Psoas muscle (tissue), 8 donors: ENCODE results near the gene HIBADH. TPM values are rescaled to one million over a fixed set of nuclear protein-coding genes. Genes with fewer than 3 reads are reported as not detected.
A peak's percentile ranks its signal among the peaks of the same experiment; 100 is the strongest.

ENCODE experiments used
- ATAC-seq, 4 donors: fragments of 200-7000 bp; cut with Tn5 transposase; one replicate each; pipeline ENCODE4 v1.9.1; 2020; ENCODE audit warnings: moderate library complexity in 3 of 4, mild to moderate bottlenecking in 2 of 4
- DNase-seq, 2 donors: peaks; one replicate each; pipeline ENCODE4 v3.0.0-alpha.2; 2020
- H3K27ac ChIP-seq: fragments of 200-600 bp; one replicate; pipeline ENCODE4 v1.8.0; 2022
- H3K27me3 ChIP-seq, 3 donors: fragments of 200-600 bp in 1 of 3; one replicate each; pipeline versions ENCODE4 v1.6.1 to v1.8.0; 2013 to 2022; ENCODE audit warnings: low read length in 2 of 3, mild to moderate bottlenecking in 2 of 3, moderate library complexity in 1 of 3; ENCODE audit not compliant: insufficient read depth in 3 of 3
- H3K36me3 ChIP-seq, 2 donors: fragments of 200-600 bp in 1 of 2; one replicate each; pipeline versions ENCODE4 v1.6.1 to v1.8.0; 2013 to 2022; ENCODE audit warnings: low read depth in 1 of 2, mild to moderate bottlenecking in 1 of 2, moderate library complexity in 1 of 2; ENCODE audit not compliant: insufficient read depth in 1 of 2
- H3K4me1 ChIP-seq: fragments of 200-600 bp; one replicate; pipeline ENCODE4 v1.8.0; 2022
- H3K4me3 ChIP-seq: fragments of 200-600 bp; one replicate; pipeline ENCODE4 v1.8.0; 2022; ENCODE audit warnings: mild to moderate bottlenecking
- H3K9me3 ChIP-seq: fragments of 200-600 bp; one replicate; pipeline ENCODE4 v1.8.0; 2022
- WGBS, 3 donors: extraction: QIAGEN DNeasy Blood & Tissue Kit; methylation state at CpG; one replicate each; pipeline versions ENCODE4 v1.1.6 to v1.1.7; 2013; 5-methylcytosine and 5-hydroxymethylcytosine counted together
- intact Hi-C, 2 donors: fragments of 100-400 bp; cut with DNase I; formaldehyde crosslinking; loops; one replicate each; pipeline versions ENCODE4 v1.11.0 to v1.14.2; 2022
- polyA plus RNA-seq, 3 donors: library from polyadenylated mRNA; stranded (reverse); fragments of 200-250 nt; gene quantifications; one replicate each; pipeline ENCODE4 v1.2.3, GENCODE V29; 2013
- total RNA-seq, 4 donors: library from RNA; stranded (reverse); fragmentation: NEBNext Ultra II Directional in 2 of 4; extraction: Animal tissue kit (Norgen Biotek cat#: 25700) in 2 of 4; gene quantifications; one replicate each; pipeline versions ENCODE4 v1.2.1 to v1.2.4, GENCODE V29; 2021 to 2023
- TF ChIP-seq, protein P1 (sequence below): fragments of 200-600 bp; IDR thresholded peaks from one replicate; pipeline ENCODE4 v1.8.0; 2022; ENCODE audit warnings: antibody characterized with exemption
- donor health status: healthy with polysubstance abuse.
- donor health status: DM: no; HTN: no; CAD: no; lungs with moderate emphysema.
- donor health status: Bipolar disorder and iron deficiency.
- donor health status: healthy.
- donor health status: DM: yes; HTN: yes; CAD: no.
- donor health status: DM: no; HTN: no; CAD: no.
- donor health status: DM: no; HTN: no; CAD: no.
- donor health status: DM: yes; HTN: yes; CAD: no.

Gene HIBADH
- total and polyA plus RNA-seq, 7 donors = 25.2 to 67.7 (median 44.5) TPM

DNA sequence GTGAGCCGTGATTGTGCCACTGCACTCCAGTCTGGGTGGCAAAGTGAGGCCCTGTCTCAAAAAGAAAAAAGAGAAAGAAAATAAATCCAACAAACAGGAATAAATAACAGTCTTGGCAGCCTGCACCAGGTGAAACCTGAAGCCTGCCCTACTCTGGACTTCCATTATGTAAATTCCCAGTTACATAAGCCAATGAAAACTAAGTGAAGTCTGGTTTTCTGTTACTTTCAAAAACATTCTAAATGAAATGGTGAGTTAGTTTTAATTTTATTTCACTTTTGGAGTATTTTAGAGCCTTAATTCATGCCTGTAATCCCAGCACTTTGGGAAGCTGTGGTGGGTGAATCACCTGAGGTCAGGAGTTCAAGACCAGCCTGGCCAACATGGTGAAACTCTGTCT, 22.5 kb upstream of the HIBADH start:
- intact Hi-C loops = loop anchor here in 1 of 2 donors (10.0 kb wide), 2 partner anchors 240 to 340 kb away; no protein-coding TSS in a partner anchor
- no peak for DNase-seq
- WGBS, 3 donors = 86 to 100% (median 90%) methylated on average over 1 of the region's 1 CpG
- H3K4me3 ChIP-seq = no peak overlapping the region
- H3K36me3 ChIP-seq = no peaks in the 10 kb centered on the region
- TF ChIP-seq, protein P1, sequence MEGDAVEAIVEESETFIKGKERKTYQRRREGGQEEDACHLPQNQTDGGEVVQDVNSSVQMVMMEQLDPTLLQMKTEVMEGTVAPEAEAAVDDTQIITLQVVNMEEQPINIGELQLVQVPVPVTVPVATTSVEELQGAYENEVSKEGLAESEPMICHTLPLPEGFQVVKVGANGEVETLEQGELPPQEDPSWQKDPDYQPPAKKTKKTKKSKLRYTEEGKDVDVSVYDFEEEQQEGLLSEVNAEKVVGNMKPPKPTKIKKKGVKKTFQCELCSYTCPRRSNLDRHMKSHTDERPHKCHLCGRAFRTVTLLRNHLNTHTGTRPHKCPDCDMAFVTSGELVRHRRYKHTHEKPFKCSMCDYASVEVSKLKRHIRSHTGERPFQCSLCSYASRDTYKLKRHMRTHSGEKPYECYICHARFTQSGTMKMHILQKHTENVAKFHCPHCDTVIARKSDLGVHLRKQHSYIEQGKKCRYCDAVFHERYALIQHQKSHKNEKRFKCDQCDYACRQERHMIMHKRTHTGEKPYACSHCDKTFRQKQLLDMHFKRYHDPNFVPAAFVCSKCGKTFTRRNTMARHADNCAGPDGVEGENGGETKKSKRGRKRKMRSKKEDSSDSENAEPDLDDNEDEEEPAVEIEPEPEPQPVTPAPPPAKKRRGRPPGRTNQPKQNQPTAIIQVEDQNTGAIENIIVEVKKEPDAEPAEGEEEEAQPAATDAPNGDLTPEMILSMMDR = no peak
- H3K4me1 ChIP-seq = peaks cover 4% of the 10 kb centered on the region
- no peak for ATAC-seq
- no peaks in the 10 kb centered on the region for H3K27me3 ChIP-seq
- no peaks in the 10 kb centered on the region for H3K9me3 ChIP-seq
- no peak overlapping the region for H3K27ac ChIP-seq

DNA sequence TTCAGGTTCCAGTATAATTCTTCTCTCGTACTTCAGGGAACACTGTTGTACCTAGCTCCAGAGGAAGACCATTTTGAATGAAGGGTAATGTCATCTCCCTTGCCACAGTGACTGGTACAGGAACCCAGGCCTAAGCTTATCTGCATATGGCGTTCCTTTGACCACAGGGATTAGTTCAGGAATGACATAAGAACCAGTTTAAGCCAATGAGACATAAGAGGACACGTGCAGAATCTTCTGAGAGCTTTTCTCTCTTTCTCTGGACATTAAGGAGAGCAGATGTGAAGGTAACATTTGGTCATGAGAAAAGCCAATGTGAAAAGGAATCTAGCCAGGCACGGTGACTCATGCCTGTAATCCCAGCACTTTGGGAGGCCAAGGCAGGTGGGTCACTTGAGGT, 21.8 kb upstream of the HIBADH start:
- TF ChIP-seq, protein P1 = no peak
- no peak for DNase-seq
- H3K36me3 ChIP-seq = no peaks in the 10 kb centered on the region
- H3K27ac ChIP-seq = no peak overlapping the region
- peaks cover 4% of the 10 kb centered on the region for H3K4me1 ChIP-seq
- ATAC-seq = no peak
- H3K27me3 ChIP-seq = no peaks in the 10 kb centered on the region
- intact Hi-C loops = loop anchor here in 1 of 2 donors (10.0 kb wide), 2 partner anchors 240 to 340 kb away; no protein-coding TSS in a partner anchor
- H3K4me3 ChIP-seq = no peak overlapping the region
- no peaks in the 10 kb centered on the region for H3K9me3 ChIP-seq
- WGBS, 3 donors = 72 to 77% (median 76%) methylated on average over 4 of the region's 4 CpGs

DNA sequence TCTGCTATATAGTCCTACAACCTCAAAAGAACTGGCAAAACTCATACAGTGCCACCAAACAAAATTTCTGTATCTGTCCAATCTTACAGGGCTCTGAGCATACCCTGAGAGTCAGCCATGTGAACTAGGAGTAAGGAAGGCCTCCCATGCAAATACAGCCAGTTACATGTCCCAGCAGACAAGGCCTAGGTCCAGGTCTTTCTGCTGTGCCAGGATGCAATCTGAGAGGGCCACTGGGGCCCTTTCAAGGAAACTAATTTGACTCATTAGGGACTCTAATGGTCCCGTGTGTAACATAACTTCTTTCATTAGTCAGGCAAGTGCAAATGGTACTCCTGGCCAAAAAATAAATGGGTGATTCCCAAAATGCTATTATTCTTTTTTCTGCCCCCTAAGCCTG, 17.9 kb upstream of the HIBADH start:
- ATAC-seq = peak; percentile 27 to 80 (median 54)

DNA sequence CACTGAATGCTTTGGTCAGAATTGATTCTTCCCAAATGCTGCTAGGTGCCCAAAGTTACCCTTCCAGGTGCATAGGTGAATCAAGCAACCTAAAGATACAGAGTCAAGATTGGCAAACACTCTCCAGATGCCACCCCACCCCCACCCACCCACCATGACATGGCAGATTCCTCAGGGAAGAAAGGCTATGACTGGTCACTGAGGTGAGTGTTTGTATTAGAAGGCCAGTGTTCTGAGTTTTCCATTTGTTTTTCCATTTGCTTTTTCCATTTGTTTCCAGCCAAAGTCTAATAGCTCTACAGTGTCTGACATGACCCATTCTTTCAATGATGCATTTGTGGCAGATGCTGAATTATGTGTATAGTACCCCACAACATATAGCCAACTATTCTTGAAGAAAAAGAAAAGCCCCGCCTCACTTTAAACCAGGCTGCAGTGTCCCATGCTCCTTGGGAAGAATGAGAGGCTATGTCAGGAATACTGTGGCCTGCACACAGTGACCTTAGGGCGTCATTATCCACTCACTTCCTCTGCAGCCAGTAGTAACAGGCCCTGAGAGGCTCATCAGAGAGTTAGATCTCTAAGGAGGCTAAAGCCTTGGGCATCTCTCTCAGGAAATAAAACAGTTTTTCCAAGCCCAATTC, 16.1 kb upstream of the HIBADH start:
- Histone ChIP-seq H3K9me3 (no peaks in the 10 kb centered on the region), H3K4me3 (no peak overlapping the region), H3K36me3 (no peaks in the 10 kb centered on the region), H3K27ac (no peak overlapping the region), H3K27me3 (no peaks in the 10 kb centered on the region), H3K4me1 (peaks cover 4% of the 10 kb centered on the region)
- 82 to 95% (median 83%) methylated on average over 2 of the region's 2 CpGs for WGBS, 3 donors
- no peak for DNase-seq
- TF ChIP-seq, protein P1 = no peak
- ATAC-seq = no peak
- intact Hi-C loops = no loop called here

More for the DNA sequence above, 17.9 kb upstream of the HIBADH start:
- TF ChIP-seq, protein P1 = no peak
- 25 to 42% (median 41%) methylated on average over 1 of the region's 1 CpG for WGBS, 3 donors
- Histone ChIP-seq H3K4me1 (peaks cover 4% of the 10 kb centered on the region), H3K27ac (no peak overlapping the region), H3K27me3 (no peaks in the 10 kb centered on the region), H3K36me3 (no peaks in the 10 kb centered on the region), H3K4me3 (no peak overlapping the region), H3K9me3 (no peaks in the 10 kb centered on the region)
- DNase-seq = no peak
- intact Hi-C loops = loop anchor here in 1 of 2 donors (10.0 kb wide), 2 partner anchors 244 to 344 kb away; no protein-coding TSS in a partner anchor
